Measurements from ENCODE around the gene HOMER3.

DNA sequence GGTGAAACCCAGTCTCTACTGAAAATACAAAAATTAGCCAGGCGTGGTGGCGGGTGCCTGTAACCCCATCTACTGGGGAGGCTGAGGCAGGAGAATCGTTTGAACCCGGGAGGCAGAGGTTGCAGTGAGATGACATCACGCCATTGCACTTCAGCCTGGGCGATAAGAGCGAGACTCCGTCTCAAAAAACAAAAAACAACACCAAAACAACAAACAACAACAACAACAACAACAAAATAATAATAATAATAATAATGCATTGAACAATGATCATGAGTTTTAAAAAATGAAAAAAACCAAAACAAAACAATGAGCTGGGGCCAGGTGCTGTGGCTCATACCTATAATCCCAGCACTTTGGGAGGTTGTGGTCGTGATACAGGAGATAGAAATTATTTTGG lies 23.1 kb upstream of the HOMER3 start:
- TF ChIP-seq, protein P1, sequence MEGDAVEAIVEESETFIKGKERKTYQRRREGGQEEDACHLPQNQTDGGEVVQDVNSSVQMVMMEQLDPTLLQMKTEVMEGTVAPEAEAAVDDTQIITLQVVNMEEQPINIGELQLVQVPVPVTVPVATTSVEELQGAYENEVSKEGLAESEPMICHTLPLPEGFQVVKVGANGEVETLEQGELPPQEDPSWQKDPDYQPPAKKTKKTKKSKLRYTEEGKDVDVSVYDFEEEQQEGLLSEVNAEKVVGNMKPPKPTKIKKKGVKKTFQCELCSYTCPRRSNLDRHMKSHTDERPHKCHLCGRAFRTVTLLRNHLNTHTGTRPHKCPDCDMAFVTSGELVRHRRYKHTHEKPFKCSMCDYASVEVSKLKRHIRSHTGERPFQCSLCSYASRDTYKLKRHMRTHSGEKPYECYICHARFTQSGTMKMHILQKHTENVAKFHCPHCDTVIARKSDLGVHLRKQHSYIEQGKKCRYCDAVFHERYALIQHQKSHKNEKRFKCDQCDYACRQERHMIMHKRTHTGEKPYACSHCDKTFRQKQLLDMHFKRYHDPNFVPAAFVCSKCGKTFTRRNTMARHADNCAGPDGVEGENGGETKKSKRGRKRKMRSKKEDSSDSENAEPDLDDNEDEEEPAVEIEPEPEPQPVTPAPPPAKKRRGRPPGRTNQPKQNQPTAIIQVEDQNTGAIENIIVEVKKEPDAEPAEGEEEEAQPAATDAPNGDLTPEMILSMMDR (IDR thresholded peaks at IDR 0.05): no peak
- TF ChIP-seq POLR2A (IDR thresholded peaks at IDR 0.05): no peak
